Memory B cell (primary cell): ENCODE measurements around the gene PAWR.
"Not testable (repeated sequence)": the region's sequence is repeated elsewhere in the genome, so short reads cannot be mapped to it uniquely, and the experiment has no call there.

Source experiments
- ATAC-seq: fragments of 150-1000 bp; cut with Tn5 transposase; 2 replicates; pipeline ENCODE4 v1.10.0; 2021; ENCODE audit warnings: low read depth, mild to moderate bottlenecking, moderate library complexity
- DNase-seq, 2 donors: peaks; one replicate each; pipeline ENCODE4 v3.0.0; 2022; ENCODE audit warnings: low spot score in 2 of 2
- H3K27ac Mint-ChIP-seq: one replicate; pipeline ENCODE4 v1.8.0; 2022; ENCODE audit warnings: mild to moderate bottlenecking, moderate library complexity, mixed read lengths
- H3K27me3 Mint-ChIP-seq: one replicate; pipeline ENCODE4 v1.8.0; 2022; ENCODE audit warnings: mixed read lengths
- H3K36me3 Mint-ChIP-seq: one replicate; pipeline ENCODE4 v1.8.0; 2022; ENCODE audit warnings: mild to moderate bottlenecking, mixed read lengths
- H3K4me1 Mint-ChIP-seq: one replicate; pipeline ENCODE4 v1.8.0; 2022; ENCODE audit warnings: mixed read lengths
- H3K4me3 Mint-ChIP-seq: one replicate; pipeline ENCODE4 v1.8.0; 2022; ENCODE audit warnings: mild to moderate bottlenecking, moderate library complexity, mixed read lengths
- H3K9me3 Mint-ChIP-seq: one replicate; pipeline ENCODE4 v1.8.0; 2022; ENCODE audit warnings: mixed read lengths

PAWR gene

GRCh38 chr12:79646843-79647242 lies 43.9 kb downstream of the PAWR start:
- ATAC-seq, H3K36me3 Mint-ChIP-seq, H3K9me3 Mint-ChIP-seq, H3K4me3 Mint-ChIP-seq, H3K27me3 Mint-ChIP-seq, DNase-seq: not testable (repeated sequence)
- peak overlapping the region; percentile 45 for H3K27ac Mint-ChIP-seq
- peaks cover 15% of the 10 kb centered on the region for H3K4me1 Mint-ChIP-seq

GRCh38 chr12:79645235-79645630 lies 45.5 kb downstream of the PAWR start:
- Mint-ChIP-seq H3K9me3 (no peaks in the 10 kb centered on the region), H3K27ac (no peak overlapping the region), H3K27me3 (no peaks in the 10 kb centered on the region), H3K4me3 (no peak overlapping the region), H3K36me3 (peaks cover 4% of the 10 kb centered on the region), H3K4me1 (peaks cover 16% of the 10 kb centered on the region)
- DNase-seq (no peak), ATAC-seq (no peak)

GRCh38 chr12:79644274-79645234 lies 46.2 kb downstream of the PAWR start:
- ATAC-seq (no peak), DNase-seq (no peak)
- no peak overlapping the region for H3K27ac Mint-ChIP-seq
- H3K4me3 Mint-ChIP-seq: no peak overlapping the region
- no peaks in the 10 kb centered on the region for H3K9me3 Mint-ChIP-seq
- no peaks in the 10 kb centered on the region for H3K27me3 Mint-ChIP-seq
- peaks cover 6% of the 10 kb centered on the region for H3K36me3 Mint-ChIP-seq
- peaks cover 20% of the 10 kb centered on the region for H3K4me1 Mint-ChIP-seq

GRCh38 chr12:79643821-79644220 lies 46.9 kb downstream of the PAWR start:
- ATAC-seq (no peak), DNase-seq (no peak)
- Mint-ChIP-seq H3K4me3 (no peak overlapping the region), H3K9me3 (no peaks in the 10 kb centered on the region), H3K27ac (no peak overlapping the region), H3K36me3 (peaks cover 6% of the 10 kb centered on the region), H3K4me1 (peaks cover 18% of the 10 kb centered on the region), H3K27me3 (no peaks in the 10 kb centered on the region)

GRCh38 chr12:79638490-79638889 lies 52.3 kb downstream of the PAWR start:
- ATAC-seq: no peak

GRCh38 chr12:79637093-79637492 lies 53.7 kb downstream of the PAWR start:
- H3K9me3 Mint-ChIP-seq: no peaks in the 10 kb centered on the region
- H3K27me3 Mint-ChIP-seq: no peaks in the 10 kb centered on the region
- peaks cover 4% of the 10 kb centered on the region for H3K36me3 Mint-ChIP-seq
- DNase-seq (no peak), ATAC-seq (no peak)
- peaks cover 14% of the 10 kb centered on the region for H3K4me1 Mint-ChIP-seq
- H3K4me3 Mint-ChIP-seq: no peak overlapping the region
- peak overlapping the region; percentile 10 for H3K27ac Mint-ChIP-seq

More at GRCh38 chr12:79638490-79638889, 52.3 kb downstream of the PAWR start:
- DNase-seq: no peak
- Mint-ChIP-seq H3K27me3 (no peaks in the 10 kb centered on the region), H3K9me3 (no peaks in the 10 kb centered on the region), H3K4me1 (peaks cover 17% of the 10 kb centered on the region), H3K4me3 (no peak overlapping the region), H3K27ac (no peak overlapping the region), H3K36me3 (peaks cover 4% of the 10 kb centered on the region)

- H3K4me3 Mint-ChIP-seq: no peak overlapping the region
- H3K27me3 Mint-ChIP-seq: no peaks in the 10 kb centered on the region
- ATAC-seq: no peak
- no peak for DNase-seq
- H3K27ac Mint-ChIP-seq: no peak overlapping the region
- peaks cover 14% of the 10 kb centered on the region for H3K4me1 Mint-ChIP-seq
- H3K36me3 Mint-ChIP-seq: peaks cover 4% of the 10 kb centered on the region
- no peaks in the 10 kb centered on the region for H3K9me3 Mint-ChIP-seq
Observed at GRCh38 chr12:79635676-79636075, 55.1 kb downstream of the PAWR start.

- ATAC-seq (no peak), DNase-seq (no peak)
- Mint-ChIP-seq H3K4me1 (peaks cover 11% of the 10 kb centered on the region), H3K36me3 (peaks cover 2% of the 10 kb centered on the region), H3K4me3 (no peak overlapping the region), H3K27me3 (no peaks in the 10 kb centered on the region), H3K27ac (no peak overlapping the region), H3K9me3 (no peaks in the 10 kb centered on the region)
Observed at GRCh38 chr12:79634957-79635471, 55.8 kb downstream of the PAWR start.

GRCh38 chr12:79629561-79629960 lies 61.2 kb downstream of the PAWR start:
- H3K4me1 Mint-ChIP-seq: peaks cover 8% of the 10 kb centered on the region
- peaks cover 8% of the 10 kb centered on the region for H3K9me3 Mint-ChIP-seq
- no peak overlapping the region for H3K27ac Mint-ChIP-seq
- DNase-seq: no peak
- H3K36me3 Mint-ChIP-seq: peaks cover 10% of the 10 kb centered on the region
- no peak overlapping the region for H3K4me3 Mint-ChIP-seq
- no peak for ATAC-seq
- no peaks in the 10 kb centered on the region for H3K27me3 Mint-ChIP-seq

GRCh38 chr12:79626735-79627134 lies 64.0 kb downstream of the PAWR start:
- not testable (repeated sequence) for DNase-seq, H3K4me3 Mint-ChIP-seq, H3K27ac Mint-ChIP-seq, H3K9me3 Mint-ChIP-seq, ATAC-seq, H3K27me3 Mint-ChIP-seq, H3K4me1 Mint-ChIP-seq
- peaks cover 12% of the 10 kb centered on the region for H3K36me3 Mint-ChIP-seq

- Mint-ChIP-seq H3K4me1 (peaks cover 15% of the 10 kb centered on the region), H3K9me3 (peaks cover 8% of the 10 kb centered on the region), H3K4me3 (no peak overlapping the region), H3K36me3 (peaks cover 26% of the 10 kb centered on the region), H3K27ac (no peak overlapping the region), H3K27me3 (no peaks in the 10 kb centered on the region)
- ATAC-seq (no peak), DNase-seq (no peak)
Observed at GRCh38 chr12:79624378-79624777, 66.4 kb downstream of the PAWR start.

GRCh38 chr12:79619872-79620562 lies 70.7 kb downstream of the PAWR start:
- DNase-seq: no peak
- ATAC-seq: no peak
- H3K27me3 Mint-ChIP-seq: no peaks in the 10 kb centered on the region
- peaks cover 22% of the 10 kb centered on the region for H3K4me1 Mint-ChIP-seq
- peaks cover 25% of the 10 kb centered on the region for H3K36me3 Mint-ChIP-seq
- H3K4me3 Mint-ChIP-seq: no peak overlapping the region
- no peaks in the 10 kb centered on the region for H3K9me3 Mint-ChIP-seq
- H3K27ac Mint-ChIP-seq: no peak overlapping the region

- Mint-ChIP-seq H3K4me3 (no peak overlapping the region), H3K27me3 (no peaks in the 10 kb centered on the region), H3K36me3 (peaks cover 25% of the 10 kb centered on the region), H3K27ac (no peak overlapping the region), H3K9me3 (no peaks in the 10 kb centered on the region), H3K4me1 (peaks cover 22% of the 10 kb centered on the region)
- DNase-seq (no peak), ATAC-seq (no peak)
Observed at GRCh38 chr12:79618848-79619404, 71.8 kb downstream of the PAWR start.

- ATAC-seq: no peak
- H3K4me3 Mint-ChIP-seq: no peak overlapping the region
- no peaks in the 10 kb centered on the region for H3K27me3 Mint-ChIP-seq
- peaks cover 25% of the 10 kb centered on the region for H3K36me3 Mint-ChIP-seq
- no peak for DNase-seq
- H3K4me1 Mint-ChIP-seq: peaks cover 22% of the 10 kb centered on the region
- H3K27ac Mint-ChIP-seq: no peak overlapping the region
- no peaks in the 10 kb centered on the region for H3K9me3 Mint-ChIP-seq
Observed at GRCh38 chr12:79617696-79618095, 73.1 kb downstream of the PAWR start.
